GM23338 (cell line): ENCODE results near the gene ESRP2. TPM values are rescaled to one million over a fixed set of nuclear protein-coding genes. Genes with fewer than 3 reads are reported as not detected.

Experiments
- CREB1 ChIP-seq: fragments of 250-450 bp; sonication (Bioruptor Pico); IDR thresholded peaks from 2 replicates; pipeline ENCODE4 v1.5.0; 2020; ENCODE audit warnings: low read depth, mild to moderate bottlenecking, moderate library complexity
- CTCF ChIP-seq, 2 experiments: fragments of 200-600 bp in 1 of 2; sonication (generic) in 1 of 2; conservative IDR thresholded peaks; 2 replicates each; pipeline versions ENCODE4 v1.5.1 to v1.6.1; 2016 to 2017; ENCODE audit warnings: antibody characterized with exemption in 2 of 2, low read depth in 2 of 2, mild to moderate bottlenecking in 2 of 2, moderate library complexity in 1 of 2
- EZH2 ChIP-seq: fragments of 200-600 bp; sonication (generic); IDR thresholded peaks from one replicate; pipeline ENCODE4 v1.8.0; 2017; ENCODE audit warnings: antibody characterized with exemption, mild to moderate bottlenecking, low read depth; ENCODE audit not compliant: unreplicated experiment
- EZH2phosphoT487 ChIP-seq: fragments of 200-600 bp; sonication (generic); IDR thresholded peaks from one replicate; pipeline ENCODE4 v1.8.1; 2018; ENCODE audit warnings: antibody characterized with exemption; ENCODE audit not compliant: unreplicated experiment
- JUNB ChIP-seq: IDR thresholded peaks from one replicate; pipeline ENCODE4 v1.6.1; 2016; ENCODE audit warnings: antibody characterized with exemption; ENCODE audit not compliant: unreplicated experiment
- NANOG ChIP-seq: IDR thresholded peaks from 2 replicates; pipeline ENCODE4 v1.6.1; 2016; ENCODE audit warnings: antibody characterized with exemption, borderline replicate concordance
- POLR2AphosphoS5 ChIP-seq: IDR thresholded peaks from 2 replicates; pipeline ENCODE4 v1.6.1; 2016; ENCODE audit warnings: antibody characterized with exemption, low read depth
- REST ChIP-seq: IDR thresholded peaks from one replicate; pipeline ENCODE4 v1.6.1; 2018; ENCODE audit warnings: antibody characterized with exemption; ENCODE audit not compliant: unreplicated experiment
- ZNF114 ChIP-seq: fragments of 250-450 bp; sonication (Bioruptor Pico); IDR thresholded peaks from 2 replicates; pipeline ENCODE4 v1.5.0; 2020; ENCODE audit warnings: mild to moderate bottlenecking, moderate library complexity
- ZNF331 ChIP-seq: fragments of 250-450 bp; sonication (Bioruptor Pico); IDR thresholded peaks from 2 replicates; pipeline ENCODE4 v1.5.0; 2020; ENCODE audit warnings: low read depth, mild to moderate bottlenecking, moderate library complexity
- polyA plus RNA-seq: library from polyadenylated mRNA; unstranded; fragments of >200 nt; fragmentation: Nextera tagmentation; extraction: Ambion mirVana; gene quantifications from 2 replicates; pipeline ENCODE4 v1.2.1, GENCODE V29; 2016
- total RNA-seq: library from RNA; depleted of rRNA; stranded (reverse); fragments of >200 nt; shearing (Covaris generic); gene quantifications from 2 replicates; pipeline ENCODE4 v1.2.3, GENCODE V29; 2014
- TF ChIP-seq, protein P1 (sequence below): fragments of 250-450 bp; sonication (Bioruptor Pico); IDR thresholded peaks from 2 replicates; pipeline ENCODE4 v1.5.0; 2020; ENCODE audit warnings: mild to moderate bottlenecking, moderate library complexity

The ESRP2 gene
- total and polyA plus RNA-seq, 2 experiments from 2014 or later, result 16.2 to 44.0 TPM

DNA sequence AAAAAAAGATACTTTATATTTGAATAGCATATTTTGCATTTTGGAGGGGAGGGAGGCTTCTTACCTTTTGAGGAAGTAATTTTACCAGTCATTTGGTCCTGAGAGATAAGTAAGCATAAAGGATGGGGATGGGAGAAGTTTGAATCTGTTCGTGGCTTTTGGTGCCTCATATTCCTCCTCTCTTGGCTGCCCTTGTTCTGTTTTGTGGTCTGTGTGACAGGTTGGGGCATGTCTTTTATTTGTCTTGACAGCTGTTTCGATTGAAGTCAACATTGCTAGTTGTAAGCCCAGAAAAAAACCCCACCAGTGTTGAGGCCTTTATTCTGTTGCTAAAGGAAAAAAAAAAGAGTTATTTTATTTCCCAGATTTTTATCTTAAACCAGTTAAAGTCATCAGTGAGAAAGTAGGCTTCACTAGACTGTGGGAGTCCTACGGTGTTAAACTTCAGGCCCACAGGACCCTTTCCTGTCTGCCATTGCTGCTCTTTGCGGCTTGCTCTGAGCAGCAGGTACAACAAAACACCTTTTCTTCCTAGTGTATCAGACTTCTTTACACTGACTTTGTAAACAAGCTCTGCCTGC lies 39.8 kb upstream of the ESRP2 start (continued):
- TF ChIP-seq, protein P1, sequence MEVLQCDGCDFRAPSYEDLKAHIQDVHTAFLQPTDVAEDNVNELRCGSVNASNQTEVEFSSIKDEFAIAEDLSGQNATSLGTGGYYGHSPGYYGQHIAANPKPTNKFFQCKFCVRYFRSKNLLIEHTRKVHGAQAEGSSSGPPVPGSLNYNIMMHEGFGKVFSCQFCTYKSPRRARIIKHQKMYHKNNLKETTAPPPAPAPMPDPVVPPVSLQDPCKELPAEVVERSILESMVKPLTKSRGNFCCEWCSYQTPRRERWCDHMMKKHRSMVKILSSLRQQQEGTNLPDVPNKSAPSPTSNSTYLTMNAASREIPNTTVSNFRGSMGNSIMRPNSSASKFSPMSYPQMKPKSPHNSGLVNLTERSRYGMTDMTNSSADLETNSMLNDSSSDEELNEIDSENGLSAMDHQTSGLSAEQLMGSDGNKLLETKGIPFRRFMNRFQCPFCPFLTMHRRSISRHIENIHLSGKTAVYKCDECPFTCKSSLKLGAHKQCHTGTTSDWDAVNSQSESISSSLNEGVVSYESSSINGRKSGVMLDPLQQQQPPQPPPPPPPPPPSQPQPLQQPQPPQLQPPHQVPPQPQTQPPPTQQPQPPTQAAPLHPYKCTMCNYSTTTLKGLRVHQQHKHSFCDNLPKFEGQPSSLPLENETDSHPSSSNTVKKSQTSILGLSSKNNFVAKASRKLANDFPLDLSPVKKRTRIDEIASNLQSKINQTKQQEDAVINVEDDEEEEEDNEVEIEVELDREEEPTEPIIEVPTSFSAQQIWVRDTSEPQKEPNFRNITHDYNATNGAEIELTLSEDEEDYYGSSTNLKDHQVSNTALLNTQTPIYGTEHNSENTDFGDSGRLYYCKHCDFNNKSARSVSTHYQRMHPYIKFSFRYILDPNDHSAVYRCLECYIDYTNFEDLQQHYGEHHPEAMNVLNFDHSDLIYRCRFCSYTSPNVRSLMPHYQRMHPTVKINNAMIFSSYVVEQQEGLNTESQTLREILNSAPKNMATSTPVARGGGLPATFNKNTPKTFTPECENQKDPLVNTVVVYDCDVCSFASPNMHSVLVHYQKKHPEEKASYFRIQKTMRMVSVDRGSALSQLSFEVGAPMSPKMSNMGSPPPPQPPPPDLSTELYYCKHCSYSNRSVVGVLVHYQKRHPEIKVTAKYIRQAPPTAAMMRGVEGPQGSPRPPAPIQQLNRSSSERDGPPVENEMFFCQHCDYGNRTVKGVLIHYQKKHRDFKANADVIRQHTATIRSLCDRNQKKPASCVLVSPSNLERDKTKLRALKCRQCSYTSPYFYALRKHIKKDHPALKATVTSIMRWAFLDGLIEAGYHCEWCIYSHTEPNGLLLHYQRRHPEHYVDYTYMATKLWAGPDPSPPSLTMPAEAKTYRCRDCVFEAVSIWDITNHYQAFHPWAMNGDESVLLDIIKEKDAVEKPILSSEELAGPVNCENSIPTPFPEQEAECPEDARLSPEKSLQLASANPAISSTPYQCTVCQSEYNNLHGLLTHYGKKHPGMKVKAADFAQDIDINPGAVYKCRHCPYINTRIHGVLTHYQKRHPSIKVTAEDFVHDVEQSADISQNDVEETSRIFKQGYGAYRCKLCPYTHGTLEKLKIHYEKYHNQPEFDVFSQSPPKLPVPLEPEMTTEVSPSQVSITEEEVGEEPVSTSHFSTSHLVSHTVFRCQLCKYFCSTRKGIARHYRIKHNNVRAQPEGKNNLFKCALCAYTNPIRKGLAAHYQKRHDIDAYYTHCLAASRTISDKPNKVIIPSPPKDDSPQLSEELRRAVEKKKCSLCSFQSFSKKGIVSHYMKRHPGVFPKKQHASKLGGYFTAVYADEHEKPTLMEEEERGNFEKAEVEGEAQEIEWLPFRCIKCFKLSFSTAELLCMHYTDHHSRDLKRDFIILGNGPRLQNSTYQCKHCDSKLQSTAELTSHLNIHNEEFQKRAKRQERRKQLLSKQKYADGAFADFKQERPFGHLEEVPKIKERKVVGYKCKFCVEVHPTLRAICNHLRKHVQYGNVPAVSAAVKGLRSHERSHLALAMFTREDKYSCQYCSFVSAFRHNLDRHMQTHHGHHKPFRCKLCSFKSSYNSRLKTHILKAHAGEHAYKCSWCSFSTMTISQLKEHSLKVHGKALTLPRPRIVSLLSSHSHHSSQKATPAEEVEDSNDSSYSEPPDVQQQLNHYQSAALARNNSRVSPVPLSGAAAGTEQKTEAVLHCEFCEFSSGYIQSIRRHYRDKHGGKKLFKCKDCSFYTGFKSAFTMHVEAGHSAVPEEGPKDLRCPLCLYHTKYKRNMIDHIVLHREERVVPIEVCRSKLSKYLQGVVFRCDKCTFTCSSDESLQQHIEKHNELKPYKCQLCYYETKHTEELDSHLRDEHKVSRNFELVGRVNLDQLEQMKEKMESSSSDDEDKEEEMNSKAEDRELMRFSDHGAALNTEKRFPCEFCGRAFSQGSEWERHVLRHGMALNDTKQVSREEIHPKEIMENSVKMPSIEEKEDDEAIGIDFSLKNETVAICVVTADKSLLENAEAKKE, result no peak
- TF ChIP-seq POLR2AphosphoS5, result no peak
- TF ChIP-seq ZNF331 (CRISPR knock-in tag), result no peak
- no peak for TF ChIP-seq EZH2phosphoT487
- TF ChIP-seq REST, result no peak
- TF ChIP-seq CTCF (conservative IDR thresholded peaks at IDR 0.05; ENCODE audit: low read depth in 2 of 2), result no peak
- TF ChIP-seq NANOG, result no peak
- no peak for TF ChIP-seq ZNF114
- TF ChIP-seq EZH2, result no peak
- TF ChIP-seq JUNB, result no peak
- no peak for TF ChIP-seq CREB1
